Eye (tissue), 1 donor: ENCODE data around the gene SLC5A9.
"Not testable (repeated sequence)": the region's sequence is repeated elsewhere in the genome, so short reads cannot be mapped to it uniquely, and the experiment has no call there.

ENCODE experiments used
- DNase-seq: peaks from one replicate; pipeline ENCODE4 v3.0.0-alpha.2; 2015

The SLC5A9 gene

GRCh38 chr1:48246727-48247126 lies 24.2 kb downstream of the SLC5A9 start:
- no peak for DNase-seq

- DNase-seq = no peak
Observed at GRCh38 chr1:48248356-48248755, 25.8 kb downstream of the SLC5A9 start.

GRCh38 chr1:48249868-48250267 lies 27.4 kb downstream of the SLC5A9 start:
- DNase-seq = no peak

GRCh38 chr1:48250572-48250971 lies 28.1 kb downstream of the SLC5A9 start:
- DNase-seq = no peak

- no peak for DNase-seq
Observed at GRCh38 chr1:48251323-48251722, 28.8 kb downstream of the SLC5A9 start.

GRCh38 chr1:48251821-48252220 lies 29.3 kb downstream of the SLC5A9 start:
- DNase-seq = no peak

- no peak for DNase-seq
Observed at GRCh38 chr1:48254254-48254653, 31.7 kb downstream of the SLC5A9 start.

GRCh38 chr1:48258106-48258505 lies 35.6 kb downstream of the SLC5A9 start:
- no peak for DNase-seq

- peak; percentile 39 for DNase-seq
Observed at GRCh38 chr1:48261881-48262400, 39.4 kb downstream of the SLC5A9 start.

- no peak for DNase-seq
Observed at GRCh38 chr1:48263041-48263440, 40.5 kb downstream of the SLC5A9 start.

GRCh38 chr1:48266576-48266975 lies 44.1 kb downstream of the SLC5A9 start:
- DNase-seq = no peak

- DNase-seq = not testable (repeated sequence)
Observed at GRCh38 chr1:48277437-48277836, 54.9 kb downstream of the SLC5A9 start.

GRCh38 chr1:48282329-48282728 lies 59.8 kb downstream of the SLC5A9 start:
- not testable (repeated sequence) for DNase-seq

- not testable (repeated sequence) for DNase-seq
Observed at GRCh38 chr1:48284696-48285420, 62.3 kb downstream of the SLC5A9 start.

- no peak for DNase-seq
Observed at GRCh38 chr1:48285525-48285924, 63.0 kb downstream of the SLC5A9 start.

- DNase-seq = peak; percentile 0
Observed at GRCh38 chr1:48291421-48291820, 68.9 kb downstream of the SLC5A9 start.

GRCh38 chr1:48292706-48293105 lies 70.2 kb downstream of the SLC5A9 start:
- no peak for DNase-seq

GRCh38 chr1:48294094-48294493 lies 71.6 kb downstream of the SLC5A9 start:
- DNase-seq = not testable (repeated sequence)

GRCh38 chr1:48294656-48295055 lies 72.1 kb downstream of the SLC5A9 start:
- DNase-seq = no peak
